Activated naive CD4-positive, alpha-beta T cell treated with anti-CD3 and anti-CD28 coated beads for 36 hours (primary cell): ENCODE measurements around the gene CYP4B1. TPM values are rescaled to one million over a fixed set of nuclear protein-coding genes. Genes with fewer than 3 reads are reported as not detected.
"Not testable (repeated sequence)": the region's sequence is repeated elsewhere in the genome, so short reads cannot be mapped to it uniquely, and the experiment has no call there.

Source experiments
- CTCF ChIA-PET: fragments of 350-600 bp; sonication (Branson Sonifier 250); formaldehyde crosslinking; loops from one replicate; lab custom pipeline; 2021; ENCODE audit warnings: antibody characterized with exemption; lab: Charles Lee
- DNase-seq: peaks from one replicate; pipeline ENCODE4 v3.0.0-alpha.2; 2020
- H3K27ac Mint-ChIP-seq: one replicate; pipeline ENCODE4 v1.8.0; 2021; ENCODE audit warnings: mild to moderate bottlenecking, mixed read lengths
- H3K27me3 Mint-ChIP-seq: one replicate; pipeline ENCODE4 v1.8.0; 2021; ENCODE audit warnings: low read depth, mixed read lengths
- H3K36me3 Mint-ChIP-seq: one replicate; pipeline ENCODE4 v1.8.0; 2021; ENCODE audit warnings: low read depth, mixed read lengths
- H3K4me1 Mint-ChIP-seq: one replicate; pipeline ENCODE4 v1.8.0; 2021; ENCODE audit warnings: low read depth, mixed read lengths
- H3K4me3 Mint-ChIP-seq: one replicate; pipeline ENCODE4 v1.8.0; 2021; ENCODE audit warnings: mild to moderate bottlenecking, moderate library complexity, mixed read lengths
- H3K9me3 Mint-ChIP-seq: one replicate; pipeline ENCODE4 v1.8.0; 2021; ENCODE audit warnings: mixed read lengths
- intact Hi-C: fragments of 100-400 bp; cut with micrococcal nuclease; formaldehyde crosslinking; loops from one replicate; pipeline ENCODE4 v1.15.1; 2023
- total RNA-seq, 2 experiments: library from RNA; stranded (reverse); gene quantifications; one replicate each; pipeline ENCODE4 v1.2.3, GENCODE V29; 2021

The CYP4B1 gene
- total RNA-seq, 2 experiments from 2014 or later = not detected

- no peak overlapping the region for H3K27ac Mint-ChIP-seq
- H3K4me3 Mint-ChIP-seq = no peak overlapping the region
- peaks cover 25% of the 10 kb centered on the region for H3K27me3 Mint-ChIP-seq
- peaks cover 30% of the 10 kb centered on the region for H3K9me3 Mint-ChIP-seq
- peaks cover 6% of the 10 kb centered on the region for H3K36me3 Mint-ChIP-seq
- H3K4me1 Mint-ChIP-seq = no peaks in the 10 kb centered on the region
- no peak for DNase-seq
- intact Hi-C loops = no loop called here
- CTCF ChIA-PET = no interaction called here
These were observed 30.4 kb upstream of the CYP4B1 start for GRCh38 chr1:46768445-46768844.

DNA sequence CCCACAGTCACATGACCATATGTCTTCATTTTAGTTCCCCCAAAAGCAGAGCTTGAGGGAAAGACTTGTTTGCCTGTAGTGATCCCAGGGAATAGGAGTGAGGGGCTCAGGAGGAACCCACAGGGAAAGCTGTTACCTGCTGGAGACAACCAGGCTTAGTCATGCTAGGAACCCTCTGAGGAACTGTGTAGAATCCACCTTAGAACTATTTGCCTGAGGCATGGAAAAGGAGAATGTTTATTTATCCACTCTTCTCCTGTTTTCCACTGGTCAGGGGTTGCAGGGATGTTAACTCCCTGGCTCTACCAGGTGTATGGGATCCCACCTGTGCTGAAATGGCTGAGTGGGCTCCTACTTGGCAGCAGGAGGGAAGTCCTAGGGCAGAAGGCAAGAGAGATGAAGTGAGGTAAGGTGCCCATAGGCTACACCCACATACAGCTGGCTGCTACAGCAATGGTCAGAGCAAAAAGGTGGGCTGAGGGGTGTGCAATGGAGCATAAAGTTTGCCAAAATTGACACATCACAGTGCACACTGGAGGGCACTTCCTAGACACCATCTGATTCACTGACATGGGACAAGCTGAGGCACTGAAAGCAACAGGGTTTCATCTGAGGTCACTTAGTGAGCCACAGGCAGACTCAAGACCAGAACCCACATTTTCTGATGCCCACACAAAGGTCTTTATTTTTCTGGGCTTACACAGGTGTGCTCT, 29.7 kb upstream of the CYP4B1 start:
- no peak for DNase-seq
- no peak overlapping the region for H3K4me3 Mint-ChIP-seq
- peaks cover 32% of the 10 kb centered on the region for H3K9me3 Mint-ChIP-seq
- peaks cover 6% of the 10 kb centered on the region for H3K36me3 Mint-ChIP-seq
- no peaks in the 10 kb centered on the region for H3K4me1 Mint-ChIP-seq
- CTCF ChIA-PET = no interaction called here
- peaks cover 25% of the 10 kb centered on the region for H3K27me3 Mint-ChIP-seq
- H3K27ac Mint-ChIP-seq = no peak overlapping the region
- intact Hi-C loops = no loop called here

- peaks cover 25% of the 10 kb centered on the region for H3K27me3 Mint-ChIP-seq
- peaks cover 6% of the 10 kb centered on the region for H3K36me3 Mint-ChIP-seq
- intact Hi-C loops = no loop called here
- no peak overlapping the region for H3K4me3 Mint-ChIP-seq
- no peaks in the 10 kb centered on the region for H3K4me1 Mint-ChIP-seq
- peaks cover 33% of the 10 kb centered on the region for H3K9me3 Mint-ChIP-seq
- no peak for DNase-seq
- CTCF ChIA-PET = no interaction called here
- H3K27ac Mint-ChIP-seq = no peak overlapping the region
These were observed 28.3 kb upstream of the CYP4B1 start for GRCh38 chr1:46770541-46770940.

DNA sequence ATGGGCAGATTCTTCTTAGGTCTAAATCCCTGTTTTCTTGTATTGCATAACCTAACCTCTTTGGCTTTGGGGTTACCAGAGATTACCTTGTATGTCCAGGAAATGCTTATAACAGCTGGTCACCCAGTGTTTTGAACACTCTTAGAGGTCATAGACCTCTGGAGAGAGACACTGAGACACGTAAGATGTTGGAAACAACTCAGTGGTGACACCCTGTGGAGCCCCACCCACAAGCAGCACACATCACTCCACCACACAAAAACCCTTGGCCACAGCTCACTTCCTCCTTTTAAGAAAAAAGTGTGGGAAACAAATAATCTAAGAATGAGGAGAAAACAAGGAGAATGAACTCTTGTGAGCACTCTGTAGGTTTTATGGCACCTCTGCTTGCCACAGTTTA, 26.3 kb upstream of the CYP4B1 start:
- peaks cover 6% of the 10 kb centered on the region for H3K36me3 Mint-ChIP-seq
- no peak overlapping the region for H3K27ac Mint-ChIP-seq
- no peak overlapping the region for H3K4me3 Mint-ChIP-seq
- H3K27me3 Mint-ChIP-seq = peaks cover 20% of the 10 kb centered on the region
- DNase-seq = no peak
- H3K4me1 Mint-ChIP-seq = no peaks in the 10 kb centered on the region
- peaks cover 33% of the 10 kb centered on the region for H3K9me3 Mint-ChIP-seq
- intact Hi-C loops = no loop called here
- CTCF ChIA-PET = no interaction called here

- CTCF ChIA-PET = no interaction called here
- DNase-seq = no peak
- intact Hi-C loops = no loop called here
- H3K4me1 Mint-ChIP-seq = no peaks in the 10 kb centered on the region
- no peak overlapping the region for H3K27ac Mint-ChIP-seq
- peaks cover 31% of the 10 kb centered on the region for H3K9me3 Mint-ChIP-seq
- peaks cover 6% of the 10 kb centered on the region for H3K27me3 Mint-ChIP-seq
- H3K36me3 Mint-ChIP-seq = peaks cover 6% of the 10 kb centered on the region
- no peak overlapping the region for H3K4me3 Mint-ChIP-seq
These were observed 24.5 kb upstream of the CYP4B1 start for GRCh38 chr1:46774297-46774696.

DNA sequence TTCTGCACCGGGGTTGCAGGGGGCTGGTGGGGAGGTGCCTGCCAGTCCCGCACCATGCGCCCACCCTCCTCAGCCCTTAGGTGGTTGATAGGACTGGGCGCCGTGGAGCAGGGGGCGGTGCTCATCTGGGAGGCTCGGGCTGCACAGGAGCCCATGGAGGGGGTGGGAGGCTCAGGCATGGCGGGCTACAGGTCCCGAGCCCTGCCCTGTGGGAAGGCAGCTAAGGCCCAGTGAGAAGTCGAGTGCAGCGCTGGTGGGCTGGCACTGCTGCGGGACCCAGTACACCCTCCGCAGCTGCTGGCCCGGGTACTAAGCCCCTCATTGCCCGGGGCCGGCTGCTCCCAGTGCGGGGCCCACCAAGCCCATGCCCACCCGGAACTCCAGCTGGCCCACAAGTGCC, 20.4 kb upstream of the CYP4B1 start:
- H3K4me1 Mint-ChIP-seq, H3K9me3 Mint-ChIP-seq, H3K4me3 Mint-ChIP-seq, DNase-seq, H3K27ac Mint-ChIP-seq, H3K27me3 Mint-ChIP-seq, CTCF ChIA-PET, intact Hi-C loops, H3K36me3 Mint-ChIP-seq: not testable (repeated sequence)

DNA sequence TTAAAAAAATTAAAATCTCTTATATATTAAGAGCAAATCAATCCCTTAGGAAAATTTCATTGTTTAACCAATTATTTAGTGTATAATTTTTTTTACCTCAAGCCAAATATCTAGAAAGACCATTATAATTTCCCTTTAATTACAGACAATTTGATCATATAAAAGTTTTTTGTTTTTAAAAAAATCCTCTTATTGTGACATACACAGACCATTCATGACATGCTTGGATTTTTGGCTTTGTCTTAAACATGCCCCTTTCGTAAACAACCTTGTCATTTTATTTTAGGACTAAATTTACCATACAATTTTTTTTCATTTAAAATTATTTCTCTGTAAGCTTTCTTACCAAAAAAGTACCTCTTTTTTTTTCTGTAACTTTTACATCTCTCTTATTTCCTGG, 14.2 kb upstream of the CYP4B1 start:
- Mint-ChIP-seq H3K36me3 (no peaks in the 10 kb centered on the region), H3K9me3 (no peaks in the 10 kb centered on the region), H3K4me3 (no peak overlapping the region), H3K27ac (no peak overlapping the region), H3K4me1 (no peaks in the 10 kb centered on the region), H3K27me3 (peaks cover 4% of the 10 kb centered on the region)
- DNase-seq = no peak
- CTCF ChIA-PET = interaction anchor here (0.6 kb wide), 1 partner anchor 238 kb away, joined by 3 read pairs; no protein-coding TSS in a partner anchor
- intact Hi-C loops = no loop called here

DNA sequence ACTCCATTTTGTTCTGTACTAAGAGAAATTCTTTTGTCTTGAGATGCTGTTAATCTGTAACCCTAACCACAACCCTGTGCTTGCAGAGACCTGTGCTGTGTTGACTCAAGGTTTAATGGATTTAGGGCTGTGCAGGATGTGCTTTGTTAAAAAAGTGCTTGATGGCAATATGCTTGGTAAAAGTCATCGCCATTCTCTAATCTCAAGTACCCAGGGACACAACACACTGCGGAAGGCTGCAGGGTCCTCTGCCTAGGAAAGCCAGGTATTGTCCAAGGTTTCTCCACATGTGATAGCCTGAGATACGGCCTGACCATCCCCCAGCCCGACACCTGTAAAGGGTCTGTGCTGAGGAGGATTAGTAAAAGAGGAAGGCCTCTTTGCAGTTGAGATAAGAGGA, 10.2 kb upstream of the CYP4B1 start:
- DNase-seq, H3K27me3 Mint-ChIP-seq, H3K9me3 Mint-ChIP-seq, H3K4me1 Mint-ChIP-seq, CTCF ChIA-PET, H3K36me3 Mint-ChIP-seq, intact Hi-C loops, H3K27ac Mint-ChIP-seq, H3K4me3 Mint-ChIP-seq: not testable (repeated sequence)

DNA sequence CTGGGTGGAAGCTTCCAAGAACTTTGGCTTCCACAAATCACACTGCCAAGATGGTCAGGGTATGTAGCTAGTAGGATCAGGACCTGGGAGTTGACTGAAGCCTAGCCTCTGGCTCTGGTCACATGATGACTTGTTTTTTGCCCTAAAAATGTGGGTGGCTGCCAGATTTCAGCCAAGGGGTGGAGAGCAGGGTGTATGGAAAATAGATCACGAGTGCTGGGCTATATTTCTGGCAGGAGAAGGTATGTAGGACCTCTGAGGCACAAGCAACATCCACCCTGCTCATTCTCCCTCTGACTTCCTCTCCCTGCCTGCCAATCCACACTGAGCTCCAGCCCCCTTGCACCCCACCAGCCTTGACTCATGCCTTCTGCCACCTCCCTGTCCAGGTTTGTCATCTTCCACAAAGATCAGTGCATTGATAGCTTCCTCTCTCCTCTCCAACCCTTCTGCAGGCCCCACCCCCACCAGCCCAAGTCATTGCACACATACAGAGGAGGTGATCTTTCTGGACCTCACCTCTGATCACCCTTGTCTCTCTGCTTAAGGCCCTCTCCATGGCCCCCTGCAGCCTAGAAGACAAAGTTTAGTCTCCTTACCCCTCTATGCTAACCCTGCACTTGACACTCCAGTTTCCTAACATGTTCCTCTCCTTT, 8.3 kb upstream of the CYP4B1 start:
- no peak for DNase-seq
- Mint-ChIP-seq H3K4me1 (no peaks in the 10 kb centered on the region), H3K27me3 (peaks cover 6% of the 10 kb centered on the region), H3K9me3 (no peaks in the 10 kb centered on the region), H3K27ac (no peak overlapping the region), H3K36me3 (no peaks in the 10 kb centered on the region), H3K4me3 (no peak overlapping the region)
- intact Hi-C loops = no loop called here
- CTCF ChIA-PET = no interaction called here

- intact Hi-C loops = no loop called here
- H3K27me3 Mint-ChIP-seq = peaks cover 17% of the 10 kb centered on the region
- H3K27ac Mint-ChIP-seq = no peak overlapping the region
- H3K9me3 Mint-ChIP-seq = no peaks in the 10 kb centered on the region
- no peaks in the 10 kb centered on the region for H3K4me1 Mint-ChIP-seq
- H3K4me3 Mint-ChIP-seq = no peak overlapping the region
- H3K36me3 Mint-ChIP-seq = no peaks in the 10 kb centered on the region
- DNase-seq = no peak
- CTCF ChIA-PET = no interaction called here
These were observed 5.7 kb upstream of the CYP4B1 start for GRCh38 chr1:46793126-46793525.

DNA sequence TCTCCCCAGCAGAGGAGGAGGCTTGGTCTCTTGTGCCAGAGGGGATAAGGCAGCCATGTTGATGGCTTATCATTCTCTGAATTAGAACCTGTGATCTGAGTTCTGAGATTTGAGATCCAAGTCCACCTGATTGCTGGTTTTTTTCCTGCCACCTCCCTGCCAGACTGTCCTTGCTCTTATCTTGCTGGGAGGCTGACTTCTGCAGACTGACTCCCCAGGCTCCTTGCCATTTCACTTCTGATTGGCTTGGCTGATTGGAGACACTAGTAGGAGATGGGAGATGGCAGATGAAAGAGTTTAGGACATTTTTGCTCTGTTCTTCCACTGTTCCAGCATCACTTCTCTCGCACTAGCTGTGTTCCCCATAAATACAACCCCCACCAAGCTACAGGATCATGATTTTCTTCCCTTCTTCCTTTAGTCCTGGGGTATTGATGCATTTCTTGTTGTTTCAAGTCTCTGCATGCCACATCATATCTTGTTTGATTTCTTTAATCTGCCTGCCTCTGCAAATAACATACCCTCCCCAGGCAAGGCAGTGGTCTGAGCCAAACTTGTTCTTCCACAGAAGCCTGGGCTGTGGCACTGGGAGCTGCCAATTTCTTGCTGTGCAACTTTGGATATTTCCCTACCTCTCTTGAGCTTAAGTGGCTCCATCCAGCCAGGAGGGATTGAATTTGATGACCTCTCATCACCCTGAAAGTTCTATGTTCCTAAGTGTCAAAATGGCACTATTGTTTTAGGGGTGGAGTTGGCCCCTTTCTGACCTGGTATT, 963 bp upstream of the CYP4B1 start:
- no peaks in the 10 kb centered on the region for H3K36me3 Mint-ChIP-seq
- intact Hi-C loops = no loop called here
- H3K4me1 Mint-ChIP-seq = no peaks in the 10 kb centered on the region
- no peak for DNase-seq
- H3K4me3 Mint-ChIP-seq = no peak overlapping the region
- CTCF ChIA-PET = no interaction called here
- no peak overlapping the region for H3K27ac Mint-ChIP-seq
- H3K9me3 Mint-ChIP-seq = no peaks in the 10 kb centered on the region
- H3K27me3 Mint-ChIP-seq = peaks cover 20% of the 10 kb centered on the region

GRCh38 chr1:46800742-46801141, 1.9 kb downstream of the CYP4B1 start:
- no peak overlapping the region for H3K4me3 Mint-ChIP-seq
- H3K9me3 Mint-ChIP-seq = no peaks in the 10 kb centered on the region
- H3K27ac Mint-ChIP-seq = no peak overlapping the region
- CTCF ChIA-PET = no interaction called here
- intact Hi-C loops = no loop called here
- no peaks in the 10 kb centered on the region for H3K36me3 Mint-ChIP-seq
- H3K4me1 Mint-ChIP-seq = no peaks in the 10 kb centered on the region
- peaks cover 18% of the 10 kb centered on the region for H3K27me3 Mint-ChIP-seq
- no peak for DNase-seq
